ENCODE measurements around the gene ADAMTS2.

DNA sequence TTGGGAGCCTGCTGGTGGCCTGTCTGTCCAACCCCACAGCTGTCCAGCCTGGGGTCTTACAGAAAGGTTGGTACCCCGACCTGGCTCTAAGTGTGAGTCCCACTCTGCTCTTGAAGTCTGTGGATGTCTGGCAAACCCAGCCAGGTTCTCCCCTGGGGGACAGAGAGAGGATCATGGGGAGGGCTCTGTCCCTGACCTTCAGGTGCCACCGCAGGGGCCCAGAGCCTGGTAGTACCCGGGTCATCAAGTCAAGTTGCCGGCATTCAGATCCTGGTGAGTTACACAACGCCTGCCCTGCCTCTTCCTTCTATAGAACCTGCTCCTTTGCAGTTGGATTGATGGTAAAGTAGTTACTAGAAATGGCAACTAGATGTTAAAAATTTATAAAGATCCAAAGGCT, 66.7 kb downstream of the ADAMTS2 start:
- no peak for TF ChIP-seq POLR2A (IDR thresholded peaks at IDR 0.05; ENCODE audit: low read depth, low read length)
- TF ChIP-seq, protein P1, sequence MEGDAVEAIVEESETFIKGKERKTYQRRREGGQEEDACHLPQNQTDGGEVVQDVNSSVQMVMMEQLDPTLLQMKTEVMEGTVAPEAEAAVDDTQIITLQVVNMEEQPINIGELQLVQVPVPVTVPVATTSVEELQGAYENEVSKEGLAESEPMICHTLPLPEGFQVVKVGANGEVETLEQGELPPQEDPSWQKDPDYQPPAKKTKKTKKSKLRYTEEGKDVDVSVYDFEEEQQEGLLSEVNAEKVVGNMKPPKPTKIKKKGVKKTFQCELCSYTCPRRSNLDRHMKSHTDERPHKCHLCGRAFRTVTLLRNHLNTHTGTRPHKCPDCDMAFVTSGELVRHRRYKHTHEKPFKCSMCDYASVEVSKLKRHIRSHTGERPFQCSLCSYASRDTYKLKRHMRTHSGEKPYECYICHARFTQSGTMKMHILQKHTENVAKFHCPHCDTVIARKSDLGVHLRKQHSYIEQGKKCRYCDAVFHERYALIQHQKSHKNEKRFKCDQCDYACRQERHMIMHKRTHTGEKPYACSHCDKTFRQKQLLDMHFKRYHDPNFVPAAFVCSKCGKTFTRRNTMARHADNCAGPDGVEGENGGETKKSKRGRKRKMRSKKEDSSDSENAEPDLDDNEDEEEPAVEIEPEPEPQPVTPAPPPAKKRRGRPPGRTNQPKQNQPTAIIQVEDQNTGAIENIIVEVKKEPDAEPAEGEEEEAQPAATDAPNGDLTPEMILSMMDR (IDR thresholded peaks at IDR 0.05; ENCODE audit: extremely low read depth in 1 of 2, insufficient read depth in 1 of 2, low read depth in 1 of 2, low read length in 2 of 2) = no peak
- no peak for TF ChIP-seq EZH2 (IDR thresholded peaks at IDR 0.05; ENCODE audit: borderline replicate concordance, low read depth, low read length, severe bottlenecking)
- no peak for TF ChIP-seq MYC (IDR thresholded peaks at IDR 0.05; ENCODE audit: low read depth, low read length)
- TF ChIP-seq POLR2AphosphoS5 (IDR thresholded peaks at IDR 0.05; ENCODE audit: insufficient read depth, low read depth, low read length) = no peak
- TF ChIP-seq JUN (IDR thresholded peaks at IDR 0.05; ENCODE audit: borderline replicate concordance, insufficient read depth, insufficient read length, low read depth) = no peak
- TF ChIP-seq, protein P2, sequence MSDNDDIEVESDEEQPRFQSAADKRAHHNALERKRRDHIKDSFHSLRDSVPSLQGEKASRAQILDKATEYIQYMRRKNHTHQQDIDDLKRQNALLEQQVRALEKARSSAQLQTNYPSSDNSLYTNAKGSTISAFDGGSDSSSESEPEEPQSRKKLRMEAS (IDR thresholded peaks at IDR 0.05; ENCODE audit: insufficient read depth, insufficient read length) = no peak
